Neural cell (in vitro differentiated cells): Measurements from ENCODE around the gene SLC8A1.

Experiments used
- EP300 ChIP-seq: fragments of 450-650 bp; conservative IDR thresholded peaks from 2 replicates; pipeline ENCODE4 v1.6.1; 2014; ENCODE audit warnings: antibody characterized with exemption, mild to moderate bottlenecking, moderate library complexity; ENCODE audit not compliant: poor library complexity, severe bottlenecking
- EZH2 ChIP-seq: fragments of 200-600, 300-800 bp; shearing (Covaris generic), sonication (generic); IDR thresholded peaks from 2 replicates; pipeline ENCODE4 v1.6.1; 2014; ENCODE audit warnings: antibody characterized with exemption, low read length, borderline replicate concordance, mild to moderate bottlenecking; ENCODE audit not compliant: insufficient read depth, poor library complexity, severe bottlenecking
- POLR2AphosphoS5 ChIP-seq: IDR thresholded peaks from 2 replicates; pipeline ENCODE4 v1.6.1; 2012
- SMC3 ChIP-seq: fragments of 450-650 bp; conservative IDR thresholded peaks from 2 replicates; pipeline ENCODE4 v1.6.1; 2014; ENCODE audit warnings: antibody characterized with exemption, mild to moderate bottlenecking, moderate library complexity; ENCODE audit not compliant: poor library complexity
- TAF1 ChIP-seq: IDR thresholded peaks from 2 replicates; pipeline ENCODE4 v1.6.1; 2012; ENCODE audit warnings: low read depth
- TF ChIP-seq, protein P1 (sequence below): fragments of 450-650 bp; IDR thresholded peaks from 2 replicates; pipeline ENCODE4 v1.5.1; 2014; ENCODE audit warnings: antibody characterized with exemption, mild to moderate bottlenecking, moderate library complexity; ENCODE audit not compliant: poor library complexity, severe bottlenecking
- TF ChIP-seq, protein P2 (sequence below): IDR thresholded peaks from 2 replicates; pipeline ENCODE4 v1.6.1; 2012; ENCODE audit warnings: borderline replicate concordance

DNA sequence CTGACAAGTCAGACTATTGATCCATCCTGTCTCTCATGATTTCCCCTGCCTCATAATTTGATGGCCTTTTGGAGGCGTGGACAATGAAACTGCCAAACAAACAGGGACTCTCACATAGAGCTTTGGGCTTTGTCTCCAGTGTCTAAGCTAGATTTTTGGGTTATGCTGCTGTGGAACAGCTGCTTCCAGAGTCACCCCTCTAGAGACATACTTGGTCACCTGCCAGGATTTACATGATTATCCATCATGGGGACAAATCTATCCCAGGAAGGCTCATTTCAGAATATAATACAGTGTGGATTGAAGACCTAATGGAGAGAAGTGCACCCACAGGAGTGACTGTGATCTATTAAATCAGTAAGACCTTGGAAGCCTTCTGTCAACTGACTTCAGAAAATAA is 159.6 kb downstream of the SLC8A1 start:
- TF ChIP-seq, protein P1, sequence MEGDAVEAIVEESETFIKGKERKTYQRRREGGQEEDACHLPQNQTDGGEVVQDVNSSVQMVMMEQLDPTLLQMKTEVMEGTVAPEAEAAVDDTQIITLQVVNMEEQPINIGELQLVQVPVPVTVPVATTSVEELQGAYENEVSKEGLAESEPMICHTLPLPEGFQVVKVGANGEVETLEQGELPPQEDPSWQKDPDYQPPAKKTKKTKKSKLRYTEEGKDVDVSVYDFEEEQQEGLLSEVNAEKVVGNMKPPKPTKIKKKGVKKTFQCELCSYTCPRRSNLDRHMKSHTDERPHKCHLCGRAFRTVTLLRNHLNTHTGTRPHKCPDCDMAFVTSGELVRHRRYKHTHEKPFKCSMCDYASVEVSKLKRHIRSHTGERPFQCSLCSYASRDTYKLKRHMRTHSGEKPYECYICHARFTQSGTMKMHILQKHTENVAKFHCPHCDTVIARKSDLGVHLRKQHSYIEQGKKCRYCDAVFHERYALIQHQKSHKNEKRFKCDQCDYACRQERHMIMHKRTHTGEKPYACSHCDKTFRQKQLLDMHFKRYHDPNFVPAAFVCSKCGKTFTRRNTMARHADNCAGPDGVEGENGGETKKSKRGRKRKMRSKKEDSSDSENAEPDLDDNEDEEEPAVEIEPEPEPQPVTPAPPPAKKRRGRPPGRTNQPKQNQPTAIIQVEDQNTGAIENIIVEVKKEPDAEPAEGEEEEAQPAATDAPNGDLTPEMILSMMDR: no peak
- no peak for TF ChIP-seq EZH2
- TF ChIP-seq, protein P2, sequence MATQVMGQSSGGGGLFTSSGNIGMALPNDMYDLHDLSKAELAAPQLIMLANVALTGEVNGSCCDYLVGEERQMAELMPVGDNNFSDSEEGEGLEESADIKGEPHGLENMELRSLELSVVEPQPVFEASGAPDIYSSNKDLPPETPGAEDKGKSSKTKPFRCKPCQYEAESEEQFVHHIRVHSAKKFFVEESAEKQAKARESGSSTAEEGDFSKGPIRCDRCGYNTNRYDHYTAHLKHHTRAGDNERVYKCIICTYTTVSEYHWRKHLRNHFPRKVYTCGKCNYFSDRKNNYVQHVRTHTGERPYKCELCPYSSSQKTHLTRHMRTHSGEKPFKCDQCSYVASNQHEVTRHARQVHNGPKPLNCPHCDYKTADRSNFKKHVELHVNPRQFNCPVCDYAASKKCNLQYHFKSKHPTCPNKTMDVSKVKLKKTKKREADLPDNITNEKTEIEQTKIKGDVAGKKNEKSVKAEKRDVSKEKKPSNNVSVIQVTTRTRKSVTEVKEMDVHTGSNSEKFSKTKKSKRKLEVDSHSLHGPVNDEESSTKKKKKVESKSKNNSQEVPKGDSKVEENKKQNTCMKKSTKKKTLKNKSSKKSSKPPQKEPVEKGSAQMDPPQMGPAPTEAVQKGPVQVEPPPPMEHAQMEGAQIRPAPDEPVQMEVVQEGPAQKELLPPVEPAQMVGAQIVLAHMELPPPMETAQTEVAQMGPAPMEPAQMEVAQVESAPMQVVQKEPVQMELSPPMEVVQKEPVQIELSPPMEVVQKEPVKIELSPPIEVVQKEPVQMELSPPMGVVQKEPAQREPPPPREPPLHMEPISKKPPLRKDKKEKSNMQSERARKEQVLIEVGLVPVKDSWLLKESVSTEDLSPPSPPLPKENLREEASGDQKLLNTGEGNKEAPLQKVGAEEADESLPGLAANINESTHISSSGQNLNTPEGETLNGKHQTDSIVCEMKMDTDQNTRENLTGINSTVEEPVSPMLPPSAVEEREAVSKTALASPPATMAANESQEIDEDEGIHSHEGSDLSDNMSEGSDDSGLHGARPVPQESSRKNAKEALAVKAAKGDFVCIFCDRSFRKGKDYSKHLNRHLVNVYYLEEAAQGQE: no peak
- no peak for TF ChIP-seq POLR2AphosphoS5
- no peak for TF ChIP-seq TAF1
- TF ChIP-seq EP300: no peak
- TF ChIP-seq SMC3: no peak
